ENCODE measurements around the gene TAGLN2.

The TAGLN2 gene

DNA sequence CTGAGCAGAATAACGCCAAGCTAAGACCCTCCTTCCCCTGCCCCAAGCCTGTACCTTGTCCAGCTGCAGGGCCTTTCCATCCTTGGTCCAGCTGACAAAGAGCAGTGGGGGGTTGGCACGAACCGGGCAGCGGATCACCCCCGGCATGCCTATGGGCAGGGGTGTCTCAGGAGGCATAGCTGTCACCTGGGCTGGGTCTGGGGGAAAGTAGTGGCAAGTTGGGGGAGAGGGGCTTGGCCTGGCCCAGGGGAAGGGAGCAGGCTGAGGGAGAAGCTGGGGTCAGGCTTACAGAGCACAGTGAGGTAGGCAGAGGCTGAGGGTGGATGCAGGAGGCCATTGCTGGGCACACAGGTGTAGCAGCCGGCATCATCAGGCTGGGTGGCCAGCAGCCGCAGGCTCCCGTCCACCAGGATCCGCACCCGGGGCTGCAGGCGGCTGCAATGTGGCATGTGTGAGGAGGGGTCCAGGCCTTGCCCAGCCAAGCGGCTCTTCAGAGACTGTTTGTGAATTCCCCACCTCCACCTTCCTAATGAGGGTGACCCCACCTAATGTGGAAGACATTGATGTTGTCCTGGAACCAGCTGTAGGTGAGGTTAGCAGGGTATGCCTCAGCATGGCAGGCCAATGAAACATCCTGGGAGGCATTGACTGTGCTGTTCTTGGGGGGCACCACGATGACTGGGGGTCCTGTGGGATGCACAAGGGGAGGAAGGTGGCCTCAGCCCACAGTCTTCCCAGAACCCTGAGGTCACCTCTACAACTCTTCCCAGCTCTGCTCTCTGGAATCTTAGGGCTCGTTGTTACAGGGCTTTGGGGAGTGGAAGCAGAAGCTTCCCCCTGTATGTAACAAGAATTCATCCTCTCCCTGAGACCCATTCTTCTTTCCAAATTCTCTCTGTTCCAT lies 9.1 kb upstream of the TAGLN2 start:
- DNase-seq: no peak

DNA sequence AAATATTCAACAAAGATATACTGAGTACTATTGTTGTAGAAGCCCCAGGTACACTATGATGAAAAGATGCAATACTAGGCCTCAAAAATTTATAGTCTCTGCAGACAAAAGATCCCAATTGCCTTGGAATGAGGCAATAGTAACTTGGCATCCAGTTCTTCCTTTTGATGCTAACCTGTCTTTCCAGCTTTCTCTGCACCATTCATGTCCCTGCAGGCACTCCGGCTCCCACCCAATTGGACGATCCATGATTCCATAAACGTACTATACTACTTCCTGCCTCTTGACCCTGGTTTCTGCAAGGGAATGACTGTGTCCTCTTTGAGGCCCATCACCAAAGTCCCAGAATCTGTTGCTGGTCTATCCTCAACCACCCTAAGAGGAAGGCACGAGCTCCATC lies 8.0 kb upstream of the TAGLN2 start:
- no peak for DNase-seq

DNA sequence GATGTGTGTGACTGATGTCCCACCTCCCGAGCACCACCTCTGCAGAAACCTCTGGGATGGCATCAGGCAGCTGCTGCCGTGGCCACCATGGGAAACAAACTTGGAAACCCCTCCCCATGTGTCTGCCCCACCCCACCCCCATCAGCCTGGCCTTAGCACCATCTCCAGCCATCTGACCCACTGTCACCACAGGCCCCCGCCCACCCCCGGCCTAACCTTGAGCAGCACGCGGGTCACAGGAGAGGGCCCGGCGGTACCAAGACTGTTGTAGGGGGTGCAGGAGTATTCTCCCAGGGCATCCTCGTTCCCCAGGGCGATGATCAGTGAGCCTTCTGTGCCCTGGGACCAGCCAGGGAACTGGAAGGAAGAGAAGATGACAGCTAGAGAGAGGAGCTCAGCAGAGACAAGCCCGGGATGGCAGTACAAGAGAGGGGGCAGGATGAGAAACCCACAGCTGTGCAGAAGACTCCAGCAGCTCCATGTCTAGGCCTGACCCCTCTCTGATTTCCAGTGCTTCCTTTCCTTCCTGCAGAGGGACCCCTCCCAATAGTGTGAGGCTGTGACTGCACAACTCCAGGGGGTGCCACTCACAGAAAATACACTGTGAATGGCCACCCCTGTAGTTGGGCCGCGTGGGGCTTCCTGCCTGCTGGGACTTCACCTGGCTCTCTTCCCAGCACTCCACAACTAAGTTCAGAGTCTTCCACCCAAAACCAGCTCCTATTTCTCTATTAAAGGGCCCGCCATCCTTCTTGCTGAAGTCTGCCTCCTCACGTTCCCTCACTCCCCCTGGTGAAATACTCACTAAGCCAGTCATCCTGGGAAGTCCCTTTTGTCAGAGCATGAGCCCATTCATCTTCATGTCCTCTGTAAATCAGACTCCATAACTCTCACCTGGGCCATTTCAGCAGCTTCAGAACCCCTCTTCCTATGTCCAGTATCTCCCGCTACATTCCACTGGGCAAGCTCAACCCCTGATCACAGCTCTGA lies 7.3 kb upstream of the TAGLN2 start:
- DNase-seq: no peak

DNA sequence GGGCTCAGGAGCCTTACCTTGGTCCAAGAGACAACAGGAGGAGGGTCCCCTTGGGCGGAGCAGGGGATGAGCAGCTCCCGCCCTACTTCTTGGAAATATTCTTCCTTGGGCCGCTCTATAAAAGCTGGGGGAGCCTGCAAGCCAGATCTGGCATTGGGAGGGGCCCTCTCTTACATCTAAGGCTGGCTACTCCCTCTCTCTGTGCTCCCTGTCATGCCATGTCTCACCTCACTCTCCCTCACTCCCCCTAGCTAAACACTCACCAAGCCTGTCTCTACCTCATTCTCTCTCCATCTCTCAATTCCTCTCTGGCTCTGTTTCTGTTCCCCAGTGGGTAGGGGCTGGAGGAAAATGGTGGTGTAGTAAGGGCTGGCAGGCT lies 6.5 kb upstream of the TAGLN2 start:
- DNase-seq: no peak

DNA sequence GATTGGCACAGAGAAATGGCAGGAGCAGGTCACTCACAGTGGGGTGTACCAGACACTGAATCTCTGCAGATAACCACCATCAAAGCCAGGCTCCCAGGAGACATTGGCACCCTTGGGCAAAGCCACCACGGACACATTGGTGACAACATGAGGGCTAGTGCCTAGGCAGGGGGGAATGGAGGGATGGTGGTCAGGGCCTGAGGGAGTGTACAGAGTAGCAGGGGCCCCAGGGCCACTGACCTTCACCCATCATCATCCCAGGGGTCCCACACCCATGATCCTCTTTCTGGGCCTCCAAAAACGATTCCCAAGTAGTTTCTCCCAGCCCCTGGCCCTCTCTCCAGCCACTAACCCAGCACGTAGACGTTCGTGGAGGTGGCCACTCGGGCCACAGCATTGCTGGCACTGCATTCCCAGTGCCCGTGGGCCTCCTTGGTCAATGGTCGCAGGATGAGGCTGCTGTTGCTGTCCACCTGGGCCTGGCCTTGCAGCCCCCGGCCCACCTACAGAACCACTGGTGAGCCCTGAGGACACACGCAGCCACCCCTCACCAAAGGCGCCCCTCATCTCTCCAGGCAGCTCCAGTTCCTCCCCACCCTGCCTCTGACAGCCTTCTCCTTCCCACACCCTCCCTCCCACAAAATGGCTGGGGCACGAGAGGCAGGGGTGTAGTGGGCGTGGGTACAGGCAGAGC lies 5.9 kb upstream of the TAGLN2 start:
- no peak for DNase-seq

DNA sequence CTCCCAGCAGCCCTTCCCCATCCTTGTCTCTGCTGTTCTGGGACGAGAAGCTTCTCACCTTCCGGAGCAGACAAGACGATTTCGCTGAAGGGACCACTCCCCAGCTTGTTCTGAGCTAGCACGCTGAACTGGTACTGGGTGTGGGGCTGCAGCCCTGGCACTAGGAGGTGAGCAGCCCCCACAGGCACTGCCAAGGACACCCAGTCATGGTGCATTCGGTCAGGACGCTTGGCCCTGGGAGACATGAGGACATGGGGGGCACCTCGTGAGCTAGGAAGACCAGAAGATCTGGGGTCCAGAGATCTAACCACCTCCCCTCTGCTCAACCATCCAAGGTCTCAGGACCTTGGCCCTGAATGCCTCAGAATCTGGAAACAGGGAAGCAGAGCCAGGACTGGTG lies 5.3 kb upstream of the TAGLN2 start:
- DNase-seq: no peak

DNA sequence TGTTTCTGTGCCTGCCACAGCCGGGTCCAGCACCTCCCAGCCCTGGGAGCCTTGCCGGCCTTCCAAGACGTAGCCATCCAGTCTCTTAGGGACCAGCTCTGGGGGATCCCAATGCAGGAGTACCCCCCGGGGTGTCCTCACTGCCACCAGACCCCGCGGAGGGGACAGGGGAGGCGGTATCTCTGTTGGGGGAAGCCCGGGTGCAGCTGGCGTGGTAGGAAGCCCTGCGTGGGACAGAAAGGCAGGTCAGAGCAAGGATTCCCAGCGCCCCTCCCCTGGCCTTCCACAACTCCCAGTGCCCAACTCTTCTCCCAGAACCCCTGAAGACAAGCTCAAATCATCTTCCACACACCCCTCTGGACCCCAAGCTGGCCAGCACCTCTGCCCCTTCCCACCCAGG lies 4.9 kb upstream of the TAGLN2 start:
- DNase-seq: no peak

DNA sequence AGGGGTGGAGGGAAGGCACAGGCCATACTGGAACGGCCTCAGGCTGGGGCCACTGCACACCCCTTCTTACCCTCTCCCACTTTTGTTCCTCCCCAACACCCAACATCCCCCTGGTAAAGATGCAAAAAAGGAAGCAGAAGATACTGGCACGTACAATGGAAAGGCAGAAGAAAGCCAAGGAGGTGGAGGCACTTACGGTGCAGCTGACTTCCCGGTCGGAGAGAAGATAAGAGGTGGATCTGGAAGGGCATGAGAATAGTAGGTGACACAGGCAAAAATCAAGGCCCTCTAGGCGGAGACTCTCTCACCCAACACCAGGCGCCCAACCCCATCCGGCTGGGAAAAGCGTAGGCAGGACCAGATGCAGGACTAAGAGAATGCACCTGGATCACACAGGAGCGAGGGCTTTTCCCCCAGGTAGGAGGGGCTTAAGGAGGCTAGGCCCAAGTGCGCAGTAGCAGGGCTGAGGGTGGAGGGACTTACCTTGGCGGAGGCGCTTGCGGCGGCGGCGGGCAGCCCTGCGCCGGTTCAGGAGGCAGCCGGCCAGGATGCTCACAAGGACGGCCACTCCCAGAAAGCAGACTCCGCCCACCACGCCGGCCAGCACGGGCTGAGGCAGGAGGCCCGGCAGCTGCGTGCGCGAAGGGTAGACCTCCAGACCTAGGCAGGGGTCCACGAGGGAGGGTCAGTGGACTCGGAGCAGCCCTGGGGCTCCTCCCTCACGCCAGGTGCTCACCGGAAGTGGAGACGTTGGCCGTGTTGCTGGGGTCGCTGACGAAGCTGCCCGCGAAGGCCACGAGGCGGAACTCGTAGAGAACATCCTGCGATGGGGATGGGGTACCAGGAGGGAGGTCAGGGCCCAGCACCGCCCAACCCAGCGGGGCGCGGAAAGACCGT lies 4.1 kb upstream of the TAGLN2 start:
- DNase-seq: no peak

DNA sequence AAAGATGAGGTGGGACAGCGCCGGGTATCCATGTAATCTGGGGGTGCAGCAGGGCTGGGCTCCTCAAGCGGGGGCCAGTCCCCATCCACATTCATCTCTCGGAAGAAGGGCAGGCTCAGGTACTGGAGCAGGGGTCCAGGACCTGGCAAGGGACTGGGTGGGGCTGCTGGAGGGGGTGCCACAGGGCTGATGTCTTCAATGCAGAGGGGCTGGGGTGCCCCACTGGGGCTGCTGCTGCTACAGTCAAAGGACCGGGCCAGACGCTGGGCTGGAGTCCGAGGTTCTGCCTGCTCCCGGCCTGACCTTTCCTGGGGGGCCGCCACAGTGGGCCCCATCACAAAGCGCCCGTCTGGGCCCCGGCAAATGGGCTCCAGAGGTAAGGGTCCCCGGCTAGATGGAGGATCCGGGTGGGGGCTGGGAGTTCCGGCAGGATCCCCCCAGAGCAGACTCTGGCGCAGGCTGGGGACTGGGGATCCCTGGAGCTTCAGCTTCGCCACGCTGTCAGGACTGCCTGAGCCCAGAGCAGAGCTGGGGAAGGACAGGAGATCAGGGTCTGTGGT lies 3.3 kb upstream of the TAGLN2 start:
- DNase-seq: no peak

DNA sequence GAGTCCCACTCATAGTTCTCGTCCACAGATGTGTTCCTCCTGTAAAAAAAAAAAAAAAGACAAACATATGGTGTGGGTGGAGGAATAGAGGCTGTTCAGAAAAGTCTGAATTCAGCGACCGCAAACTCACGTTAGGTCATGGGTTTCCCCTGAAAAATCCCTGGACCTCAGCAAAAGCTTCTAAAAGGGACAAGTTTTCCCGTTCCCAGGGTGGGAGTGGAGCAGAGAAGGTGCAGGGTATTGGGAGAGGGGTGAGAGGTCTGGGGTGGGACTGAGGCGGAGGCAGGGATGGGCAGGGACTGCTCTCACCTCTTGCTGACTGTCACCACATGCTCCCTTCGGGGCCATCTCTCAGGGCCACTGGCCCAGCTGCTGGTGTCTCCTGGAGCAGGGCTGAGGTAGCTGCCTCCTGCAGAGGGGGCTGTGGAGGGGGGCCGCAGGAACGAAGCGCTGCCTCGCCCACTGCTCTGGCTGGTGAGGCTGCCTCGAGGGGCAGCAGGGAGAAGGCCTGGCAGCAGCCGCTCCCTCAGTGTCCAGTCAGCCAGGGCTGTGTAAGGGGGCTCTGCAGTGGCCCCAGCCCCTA lies 2.6 kb upstream of the TAGLN2 start:
- no peak for DNase-seq

DNA sequence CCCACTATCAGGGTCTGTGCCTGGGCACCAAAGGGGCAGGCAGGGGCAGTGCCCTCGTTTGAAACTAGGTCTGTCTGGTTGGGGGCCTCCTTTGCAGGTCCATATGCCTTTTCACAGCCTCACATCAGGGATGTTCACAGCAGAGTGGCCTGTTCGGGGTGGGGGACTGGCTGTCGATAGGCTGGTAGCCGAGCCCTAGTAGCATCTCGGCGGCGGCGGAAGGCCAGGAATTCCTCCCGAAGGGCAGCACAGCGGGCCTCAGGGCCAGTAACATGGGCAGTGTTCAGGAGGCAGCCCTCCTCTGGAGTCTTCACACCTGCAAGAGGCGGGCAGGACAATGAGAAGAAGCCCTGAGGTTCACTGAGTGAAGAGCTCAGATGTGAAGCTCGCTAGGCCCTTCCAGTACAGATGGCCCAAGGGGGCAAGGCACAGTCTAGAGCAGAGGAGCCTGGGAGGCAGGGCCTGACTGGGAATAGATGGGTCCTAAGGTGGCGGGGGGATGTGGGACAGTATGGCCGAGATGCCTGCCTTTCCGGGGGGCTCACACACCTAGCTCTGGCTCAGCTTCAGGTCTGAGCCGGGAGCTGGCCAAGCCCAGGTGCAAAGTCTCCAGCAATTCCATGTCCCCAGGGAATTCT lies 2.0 kb upstream of the TAGLN2 start:
- no peak for DNase-seq

DNA sequence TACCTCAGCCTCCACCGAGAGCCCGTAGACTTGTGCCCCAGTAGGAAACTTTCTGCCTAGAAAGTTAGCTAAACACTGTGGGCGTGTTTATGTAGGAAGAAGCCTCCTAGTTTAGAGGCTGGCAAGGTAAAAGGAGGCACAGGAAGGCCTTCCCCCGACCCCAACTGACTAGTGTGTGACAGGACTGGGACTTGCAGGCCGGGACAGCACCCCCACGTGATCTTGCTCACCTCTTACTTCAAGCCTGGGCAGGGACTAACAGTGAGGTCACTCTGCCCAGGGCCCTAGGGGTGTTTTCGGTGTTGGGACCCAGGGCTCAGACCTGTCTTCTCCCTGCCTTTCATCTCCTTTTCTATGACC lies 392 bp upstream of the TAGLN2 start:
- DNase-seq: peak; percentile 66

DNA sequence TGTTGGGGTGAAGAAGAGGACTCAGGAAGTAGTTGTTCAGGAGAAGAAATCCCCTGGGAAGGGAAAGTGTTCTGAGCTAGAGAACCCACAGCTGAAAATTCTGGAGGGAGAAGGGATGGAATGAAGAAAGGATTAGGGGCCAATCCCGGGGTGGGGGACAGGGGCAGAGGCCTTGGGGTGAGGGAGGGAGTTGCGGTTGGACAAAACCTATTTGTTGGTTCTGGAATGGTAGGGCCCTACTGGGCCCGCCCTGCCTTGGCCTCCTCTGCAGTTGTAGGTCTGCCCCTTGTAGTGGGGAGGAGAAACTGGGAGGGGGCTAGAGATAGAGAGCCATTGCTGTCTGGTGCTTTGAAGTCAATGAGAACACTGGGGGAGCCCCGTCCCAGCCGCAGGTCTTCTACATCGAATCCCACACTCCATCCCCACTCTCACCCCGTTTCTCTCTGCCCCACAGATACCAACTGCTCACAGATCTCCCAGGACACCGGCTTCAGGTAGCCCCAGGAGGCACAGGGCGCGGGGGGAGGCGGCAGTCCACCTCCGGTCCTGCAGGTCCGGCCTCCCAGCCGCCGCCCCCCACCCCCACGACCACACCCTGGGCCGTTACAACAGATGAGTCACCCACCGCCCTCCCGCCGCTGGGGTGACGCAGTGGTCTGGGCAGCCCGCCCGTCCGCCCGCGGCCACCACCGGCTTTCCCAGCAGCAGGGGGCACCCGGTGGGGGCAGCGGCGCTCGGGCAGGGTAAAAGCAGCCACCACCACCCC lies 1.1 kb downstream of the TAGLN2 start:
- DNase-seq: no peak

DNA sequence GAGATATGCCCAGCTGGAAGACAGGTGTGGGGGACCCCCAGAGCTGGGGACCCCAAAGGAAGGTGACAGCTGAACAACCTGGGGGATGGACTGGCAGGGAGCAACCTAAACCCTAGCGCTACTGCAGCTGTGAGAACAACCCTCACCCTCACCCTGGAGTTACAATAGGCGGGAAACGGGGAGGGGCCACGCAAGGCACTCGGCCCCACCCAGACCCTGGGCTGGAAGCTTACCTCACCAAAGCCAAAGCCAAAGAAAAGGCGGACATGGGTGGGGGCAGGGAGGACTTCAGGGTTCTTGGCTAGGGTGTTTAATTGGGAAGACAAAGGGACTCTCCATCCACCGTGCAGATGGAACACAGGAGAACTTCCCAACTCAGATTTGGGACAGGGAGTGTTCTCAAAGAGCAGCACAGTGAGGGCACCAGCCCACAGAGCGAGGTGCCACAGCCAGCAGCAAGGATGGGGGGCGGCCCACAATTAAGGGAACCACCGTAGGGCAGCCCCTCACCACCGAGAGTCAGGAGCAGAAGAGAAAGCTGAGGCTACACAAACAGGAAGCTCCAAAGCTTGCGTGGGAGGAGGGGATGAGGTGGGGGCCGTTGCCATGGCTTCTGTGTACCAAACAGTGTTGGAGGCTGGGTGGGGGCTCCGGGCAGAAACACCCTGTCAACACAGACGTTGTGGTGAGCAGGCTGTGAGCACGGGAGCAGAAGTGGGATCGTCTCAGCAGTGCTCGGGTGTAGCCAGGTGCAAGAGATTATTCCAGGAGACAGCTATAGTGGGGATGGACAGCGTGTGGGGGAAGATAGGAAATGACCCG lies 1.9 kb downstream of the TAGLN2 start:
- peak; percentile 54 for DNase-seq

DNA sequence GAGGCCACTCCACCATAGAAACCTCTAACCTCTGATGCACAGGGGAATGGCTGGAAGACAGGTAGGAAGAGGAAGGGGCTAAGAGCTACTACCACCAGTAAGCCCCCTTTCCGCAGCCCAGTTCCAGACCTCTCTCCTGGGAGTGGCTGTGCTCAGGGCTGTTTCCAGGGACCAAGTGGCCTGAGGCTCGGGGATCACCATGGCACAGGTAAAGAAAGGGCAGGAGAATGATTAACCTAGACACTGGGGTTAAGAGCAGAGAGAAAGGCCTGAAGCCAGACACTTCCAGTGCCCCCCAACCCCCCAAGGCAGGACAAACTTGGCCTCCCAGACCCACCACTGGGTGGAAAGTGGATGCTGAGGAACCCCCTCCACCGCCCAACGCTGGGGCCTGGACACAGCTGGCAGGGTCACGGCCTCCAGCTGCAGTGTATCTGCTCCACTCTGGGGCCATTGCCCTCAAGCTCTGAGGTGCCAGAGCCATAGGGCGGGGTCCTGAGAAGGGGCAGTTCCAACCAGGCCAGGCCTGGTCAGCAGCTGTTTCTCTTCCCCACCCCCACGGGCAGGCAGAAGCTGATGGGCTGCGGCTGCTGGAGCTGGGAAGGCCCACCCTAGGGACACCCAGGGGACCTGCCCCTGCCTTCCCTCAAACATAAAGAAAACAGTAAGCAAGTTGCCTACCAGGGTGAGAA lies 2.6 kb downstream of the TAGLN2 start:
- no peak for DNase-seq

DNA sequence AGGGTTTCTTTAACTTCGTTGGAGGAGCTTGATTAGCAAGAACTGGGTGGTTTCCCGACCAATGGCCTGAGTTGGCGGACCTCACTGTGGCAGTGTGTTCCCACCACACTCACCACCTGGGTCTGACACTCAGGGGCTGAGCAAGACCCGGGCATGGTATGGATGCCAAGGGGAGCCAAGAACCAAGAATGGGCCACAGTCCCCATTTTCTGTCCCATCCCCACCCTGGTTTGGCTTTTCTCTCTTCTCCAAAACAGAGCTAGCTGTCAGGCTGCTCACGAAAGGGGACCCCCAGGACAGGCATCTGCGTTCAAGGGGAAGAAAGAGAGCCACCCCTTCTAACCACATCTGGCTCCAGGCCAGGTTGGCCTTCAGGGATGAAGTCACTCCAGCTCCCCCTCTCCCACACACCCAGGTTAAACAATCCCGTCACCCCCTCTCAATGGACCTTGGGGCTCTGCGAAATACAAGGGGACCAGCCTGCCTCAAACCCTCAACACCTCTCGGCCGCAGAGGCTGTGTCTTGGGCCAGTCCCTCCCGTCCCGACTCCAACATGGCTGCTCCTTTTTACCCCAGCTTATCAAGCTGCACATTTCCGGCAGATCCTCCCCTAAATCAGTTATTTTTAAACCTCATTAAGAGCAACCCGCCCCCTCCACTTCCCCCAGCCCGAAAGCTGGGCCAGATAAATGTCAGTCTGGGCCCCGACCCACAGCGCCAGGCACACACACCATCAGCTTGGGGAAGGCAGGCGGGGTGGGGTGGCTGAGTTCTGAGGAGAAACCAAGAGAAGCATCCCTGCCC lies 3.4 kb downstream of the TAGLN2 start:
- DNase-seq: no peak

DNA sequence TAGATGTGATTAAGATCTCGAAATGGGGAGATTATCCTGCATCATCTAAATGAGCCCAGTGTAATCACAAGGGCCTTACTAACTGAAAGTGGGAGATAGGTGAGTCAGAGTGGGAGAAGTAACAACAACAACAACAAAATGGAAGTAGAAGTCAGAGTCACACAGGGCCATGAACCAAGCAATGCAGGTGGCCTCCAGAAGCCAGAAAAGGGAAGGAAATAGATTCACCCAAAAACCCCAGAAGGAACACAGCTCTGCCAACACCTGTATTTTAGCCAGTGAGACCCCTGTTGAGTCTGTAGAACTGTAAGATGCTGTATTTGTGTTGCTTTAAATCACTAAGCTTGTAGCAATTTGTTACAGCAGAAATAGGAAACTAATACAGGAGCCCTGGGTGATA lies 4.1 kb downstream of the TAGLN2 start:
- DNase-seq: no peak

DNA sequence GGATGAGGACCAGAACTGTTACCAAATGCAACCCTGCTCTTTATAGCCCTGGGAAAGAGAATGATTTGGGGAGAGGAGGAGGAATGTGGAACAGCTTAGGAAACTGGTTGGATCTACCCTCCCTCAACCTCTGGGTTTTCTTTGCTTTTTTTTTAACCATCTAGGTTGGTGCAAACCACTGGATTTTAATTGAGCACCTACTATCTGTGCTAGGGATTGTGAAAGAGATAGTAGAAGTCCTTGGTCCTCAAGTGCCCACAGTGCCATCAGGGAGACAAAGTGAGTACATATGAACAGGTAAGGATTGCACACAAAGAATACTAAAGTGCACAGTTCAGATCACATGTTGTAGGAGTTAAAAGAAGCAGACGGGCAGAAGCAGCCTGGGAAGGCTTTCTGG lies 4.7 kb downstream of the TAGLN2 start:
- no peak for DNase-seq
